NAMALWA (cell line): ENCODE data around the gene AKAP11.

Experiments
- DNase-seq: peaks from one replicate; pipeline ENCODE4 v3.0.0-alpha.2; 2015; ENCODE audit warnings: low spot score

AKAP11 gene

GRCh38 chr13:42275098-42275471 is 3.1 kb downstream of the AKAP11 start:
- peak; percentile 90 for DNase-seq

GRCh38 chr13:42275506-42275905 is 3.6 kb downstream of the AKAP11 start:
- no peak for DNase-seq

- no peak for DNase-seq
These were observed 4.7 kb downstream of the AKAP11 start for GRCh38 chr13:42276683-42277082.

GRCh38 chr13:42277618-42278276 is 5.8 kb downstream of the AKAP11 start:
- DNase-seq, result no peak

GRCh38 chr13:42279080-42279479 is 7.1 kb downstream of the AKAP11 start:
- no peak for DNase-seq

- no peak for DNase-seq
These were observed 8.0 kb downstream of the AKAP11 start for GRCh38 chr13:42279986-42280385.

GRCh38 chr13:42280537-42280936 is 8.6 kb downstream of the AKAP11 start:
- DNase-seq, result no peak

GRCh38 chr13:42283574-42283973 is 11.6 kb downstream of the AKAP11 start:
- no peak for DNase-seq

- no peak for DNase-seq
These were observed 12.1 kb downstream of the AKAP11 start for GRCh38 chr13:42284068-42284467.

GRCh38 chr13:42298392-42298791 is 26.4 kb downstream of the AKAP11 start:
- no peak for DNase-seq

- DNase-seq, result no peak
These were observed 33.6 kb downstream of the AKAP11 start for GRCh38 chr13:42305503-42305902.

- DNase-seq, result no peak
These were observed 35.5 kb downstream of the AKAP11 start for GRCh38 chr13:42307461-42307860.

- no peak for DNase-seq
These were observed 41.0 kb downstream of the AKAP11 start for GRCh38 chr13:42312817-42313431.

GRCh38 chr13:42318570-42318969 is 46.6 kb downstream of the AKAP11 start:
- no peak for DNase-seq

- DNase-seq, result no peak
These were observed 48.4 kb downstream of the AKAP11 start for GRCh38 chr13:42320375-42320787.

- DNase-seq, result no peak
These were observed 50.9 kb downstream of the AKAP11 start for GRCh38 chr13:42322806-42323205.

- DNase-seq, result no peak
These were observed 52.8 kb downstream of the AKAP11 start for GRCh38 chr13:42324704-42325103.

GRCh38 chr13:42327725-42328124 is 55.8 kb downstream of the AKAP11 start:
- DNase-seq, result no peak

GRCh38 chr13:42328672-42329071 is 56.7 kb downstream of the AKAP11 start:
- DNase-seq, result no peak

GRCh38 chr13:42329239-42329638 is 57.3 kb downstream of the AKAP11 start:
- no peak for DNase-seq

- DNase-seq, result no peak
These were observed 59.1 kb downstream of the AKAP11 start for GRCh38 chr13:42331009-42331408.

- DNase-seq, result peak; percentile 53
These were observed 61.8 kb downstream of the AKAP11 start for GRCh38 chr13:42333613-42334328.

GRCh38 chr13:42334329-42334706 is 62.4 kb downstream of the AKAP11 start:
- no peak for DNase-seq
